Neural cell (in vitro differentiated cells): ENCODE measurements around the gene SHPK. TPM values are rescaled to one million over a fixed set of nuclear protein-coding genes. Genes with fewer than 3 reads are reported as not detected.

Experiments used
- H2AFZ ChIP-seq: fragments of 200-600, 300-800 bp; sonication (generic), shearing (Covaris generic); 2 replicates; pipeline ENCODE4 v1.6.0; 2014; ENCODE audit warnings: low read depth, mild to moderate bottlenecking, antibody characterized with exemption, low read length, moderate library complexity
- H3F3A ChIP-seq: fragments of 200-600 bp; shearing (Covaris generic); 2 replicates; pipeline ENCODE4 v1.6.1; 2016; ENCODE audit warnings: mild to moderate bottlenecking, moderate library complexity, mixed read lengths, antibody characterized with exemption, low read length; ENCODE audit not compliant: insufficient read depth, poor library complexity, severe bottlenecking
- H3K27ac ChIP-seq: fragments of 200-600, 300-800 bp; sonication (generic), shearing (Covaris generic); 2 replicates; pipeline ENCODE4 v1.5.1; 2014; ENCODE audit warnings: mild to moderate bottlenecking, low read length, moderate library complexity
- H3K27me3 ChIP-seq: fragments of 300-800, 200-600 bp; sonication (generic), shearing (Covaris generic); 2 replicates; pipeline ENCODE4 v1.6.0; 2014; ENCODE audit warnings: mild to moderate bottlenecking, low read depth, low read length, moderate library complexity; ENCODE audit not compliant: insufficient read depth
- H3K36me3 ChIP-seq: fragments of 300-800, 200-600 bp; sonication (generic), shearing (Covaris generic); 2 replicates; pipeline ENCODE4 v1.5.1; 2014; ENCODE audit warnings: mild to moderate bottlenecking, antibody characterized with exemption, low read length, moderate library complexity; ENCODE audit not compliant: insufficient read depth
- H3K4me2 ChIP-seq: fragments of 300-800, 200-600 bp; sonication (generic), shearing (Covaris generic); 2 replicates; pipeline ENCODE4 v1.6.0; 2014; ENCODE audit warnings: mild to moderate bottlenecking, low read length
- H3K4me3 ChIP-seq: fragments of 300-800, 200-600 bp; sonication (generic), shearing (Covaris generic); 2 replicates; pipeline ENCODE4 v1.5.1; 2014; ENCODE audit warnings: mild to moderate bottlenecking, low read length, moderate library complexity
- H3K79me2 ChIP-seq: fragments of 200-600 bp; shearing (Covaris generic); replicated peaks from 2 replicates; pipeline ENCODE4 v1.6.0; 2014; ENCODE audit warnings: mild to moderate bottlenecking, low read length, moderate library complexity; ENCODE audit not compliant: insufficient read depth
- H3K9ac ChIP-seq: fragments of 300-800, 200-600 bp; sonication (generic), shearing (Covaris generic); 2 replicates; pipeline ENCODE4 v1.6.1; 2016; ENCODE audit warnings: mild to moderate bottlenecking, low read length, mixed read lengths
- H3K9me2 ChIP-seq: fragments of 200-600 bp; shearing (Covaris generic); 2 replicates; pipeline ENCODE4 v1.6.1; 2016; ENCODE audit warnings: mild to moderate bottlenecking, low read length, mixed read lengths; ENCODE audit not compliant: insufficient read depth
- H3K9me3 ChIP-seq: fragments of 200-600, 300-800 bp; sonication (generic), shearing (Covaris generic); 2 replicates; pipeline ENCODE4 v1.6.1; 2016; ENCODE audit warnings: mild to moderate bottlenecking, mixed run types, low read length, moderate library complexity, mixed read lengths
- H4K20me1 ChIP-seq: fragments of 200-600 bp; shearing (Covaris generic); 2 replicates; pipeline ENCODE4 v1.6.1; 2016; ENCODE audit warnings: mild to moderate bottlenecking, mixed run types; ENCODE audit not compliant: insufficient read depth
- CTCF ChIP-seq: fragments of 450-650 bp; IDR thresholded peaks from 2 replicates; pipeline ENCODE4 v1.5.1; 2014; ENCODE audit warnings: antibody characterized with exemption, mild to moderate bottlenecking, moderate library complexity; ENCODE audit not compliant: poor library complexity, severe bottlenecking
- EP300 ChIP-seq: fragments of 450-650 bp; conservative IDR thresholded peaks from 2 replicates; pipeline ENCODE4 v1.6.1; 2014; ENCODE audit warnings: antibody characterized with exemption, mild to moderate bottlenecking, moderate library complexity; ENCODE audit not compliant: poor library complexity, severe bottlenecking
- EZH2 ChIP-seq: fragments of 200-600, 300-800 bp; shearing (Covaris generic), sonication (generic); IDR thresholded peaks from 2 replicates; pipeline ENCODE4 v1.6.1; 2014; ENCODE audit warnings: antibody characterized with exemption, low read length, borderline replicate concordance, mild to moderate bottlenecking; ENCODE audit not compliant: insufficient read depth, poor library complexity, severe bottlenecking
- MXI1 ChIP-seq: fragments of 450-650 bp; conservative IDR thresholded peaks from 2 replicates; pipeline ENCODE4 v1.6.1; 2014; ENCODE audit warnings: antibody characterized with exemption, mild to moderate bottlenecking; ENCODE audit not compliant: poor library complexity, severe bottlenecking
- POLR2AphosphoS5 ChIP-seq: IDR thresholded peaks from 2 replicates; pipeline ENCODE4 v1.6.1; 2012
- RAD21 ChIP-seq: fragments of 450-650 bp; conservative IDR thresholded peaks from 2 replicates; pipeline ENCODE4 v1.6.1; 2014; ENCODE audit warnings: antibody characterized with exemption, mild to moderate bottlenecking, moderate library complexity
- REST ChIP-seq: IDR thresholded peaks from 2 replicates; pipeline ENCODE4 v1.6.1; 2012; ENCODE audit warnings: borderline replicate concordance
- SMC3 ChIP-seq: fragments of 450-650 bp; conservative IDR thresholded peaks from 2 replicates; pipeline ENCODE4 v1.6.1; 2014; ENCODE audit warnings: antibody characterized with exemption, mild to moderate bottlenecking, moderate library complexity; ENCODE audit not compliant: poor library complexity
- TAF1 ChIP-seq: IDR thresholded peaks from 2 replicates; pipeline ENCODE4 v1.6.1; 2012; ENCODE audit warnings: low read depth
- polyA plus RNA-seq: library from polyadenylated mRNA; depleted of rRNA; stranded (reverse); fragments of >200 nt; gene quantifications from 2 replicates; pipeline ENCODE4 v1.2.3, GENCODE V29; 2014

The SHPK gene
- polyA plus RNA-seq, 1 donor from 2014 or later: 14.3 TPM

- Histone ChIP-seq H3K9me2 (no peaks in the 10 kb centered on the region), H2AFZ (no peak overlapping the region), H3K4me3 (no peak overlapping the region), H4K20me1 (no peaks in the 10 kb centered on the region), H3K9me3 (no peaks in the 10 kb centered on the region), H3K79me2 (no peaks in the 10 kb centered on the region), H3K9ac (no peak overlapping the region), H3K4me2 (no peak overlapping the region), H3K27me3 (no peaks in the 10 kb centered on the region), H3K36me3 (no peaks in the 10 kb centered on the region), H3K27ac (no peak overlapping the region), H3F3A (no peaks in the 10 kb centered on the region)
- TF ChIP-seq POLR2AphosphoS5 (no peak), MXI1 (no peak)
Measured at GRCh38 chr17:3576970-3577369, 59.1 kb downstream of the SHPK start.

GRCh38 chr17:3575511-3575910 lies 60.5 kb downstream of the SHPK start:
- no peaks in the 10 kb centered on the region for H3K27me3 ChIP-seq
- no peak overlapping the region for H2AFZ ChIP-seq
- no peaks in the 10 kb centered on the region for H3K79me2 ChIP-seq
- H4K20me1 ChIP-seq: no peaks in the 10 kb centered on the region
- H3K9ac ChIP-seq: no peak overlapping the region
- no peaks in the 10 kb centered on the region for H3F3A ChIP-seq
- no peak for TF ChIP-seq EP300
- no peak for TF ChIP-seq MXI1
- TF ChIP-seq REST: no peak
- no peak for TF ChIP-seq RAD21
- no peak for TF ChIP-seq POLR2AphosphoS5
- TF ChIP-seq SMC3: no peak
- TF ChIP-seq CTCF: no peak
- no peak for TF ChIP-seq TAF1
- TF ChIP-seq EZH2: no peak
- no peaks in the 10 kb centered on the region for H3K9me2 ChIP-seq
- no peaks in the 10 kb centered on the region for H3K9me3 ChIP-seq
- H3K4me3 ChIP-seq: no peak overlapping the region
- H3K27ac ChIP-seq: no peak overlapping the region
- H3K36me3 ChIP-seq: no peaks in the 10 kb centered on the region
- no peak overlapping the region for H3K4me2 ChIP-seq

- no peaks in the 10 kb centered on the region for H3K36me3 ChIP-seq
Measured at GRCh38 chr17:3574231-3574630, 61.8 kb downstream of the SHPK start.

More at GRCh38 chr17:3574231-3574630, 61.8 kb downstream of the SHPK start:
- no peaks in the 10 kb centered on the region for H3K9me3 ChIP-seq
- H3K4me2 ChIP-seq: no peak overlapping the region
- H2AFZ ChIP-seq: no peak overlapping the region
- H3K4me3 ChIP-seq: no peak overlapping the region
- no peaks in the 10 kb centered on the region for H3K9me2 ChIP-seq
- no peaks in the 10 kb centered on the region for H4K20me1 ChIP-seq
- H3K79me2 ChIP-seq: no peaks in the 10 kb centered on the region
- no peaks in the 10 kb centered on the region for H3F3A ChIP-seq
- TF ChIP-seq MXI1: no peak
- no peak for TF ChIP-seq RAD21
- TF ChIP-seq EP300: no peak
- no peak for TF ChIP-seq TAF1
- TF ChIP-seq EZH2: no peak
- no peak for TF ChIP-seq SMC3
- TF ChIP-seq CTCF: no peak
- TF ChIP-seq POLR2AphosphoS5: no peak
- TF ChIP-seq REST: no peak
- H3K27ac ChIP-seq: no peak overlapping the region
- no peaks in the 10 kb centered on the region for H3K27me3 ChIP-seq
- H3K9ac ChIP-seq: no peak overlapping the region
